Hematopoietic multipotent progenitor cell (in vitro differentiated cells): Measurements from ENCODE around the gene CMIP. TPM values are rescaled to one million over a fixed set of nuclear protein-coding genes. Genes with fewer than 3 reads are reported as not detected.
A peak's percentile ranks its signal among the peaks of the same experiment; 100 is the strongest.

Experiments
- DNase-seq, 3 donors: peaks; one replicate each; pipeline ENCODE4 v3.0.0-alpha.2; 2011 to 2015; ENCODE audit warnings: low read depth in 2 of 3, low spot score in 2 of 3
- total RNA-seq: library from RNA; depleted of rRNA; stranded (reverse); fragments of >200 nt; gene quantifications from one replicate; pipeline ENCODE4 v1.2.3, GENCODE V29; 2012

CMIP gene
- total RNA-seq, 1 donor: 45.2 TPM

DNA sequence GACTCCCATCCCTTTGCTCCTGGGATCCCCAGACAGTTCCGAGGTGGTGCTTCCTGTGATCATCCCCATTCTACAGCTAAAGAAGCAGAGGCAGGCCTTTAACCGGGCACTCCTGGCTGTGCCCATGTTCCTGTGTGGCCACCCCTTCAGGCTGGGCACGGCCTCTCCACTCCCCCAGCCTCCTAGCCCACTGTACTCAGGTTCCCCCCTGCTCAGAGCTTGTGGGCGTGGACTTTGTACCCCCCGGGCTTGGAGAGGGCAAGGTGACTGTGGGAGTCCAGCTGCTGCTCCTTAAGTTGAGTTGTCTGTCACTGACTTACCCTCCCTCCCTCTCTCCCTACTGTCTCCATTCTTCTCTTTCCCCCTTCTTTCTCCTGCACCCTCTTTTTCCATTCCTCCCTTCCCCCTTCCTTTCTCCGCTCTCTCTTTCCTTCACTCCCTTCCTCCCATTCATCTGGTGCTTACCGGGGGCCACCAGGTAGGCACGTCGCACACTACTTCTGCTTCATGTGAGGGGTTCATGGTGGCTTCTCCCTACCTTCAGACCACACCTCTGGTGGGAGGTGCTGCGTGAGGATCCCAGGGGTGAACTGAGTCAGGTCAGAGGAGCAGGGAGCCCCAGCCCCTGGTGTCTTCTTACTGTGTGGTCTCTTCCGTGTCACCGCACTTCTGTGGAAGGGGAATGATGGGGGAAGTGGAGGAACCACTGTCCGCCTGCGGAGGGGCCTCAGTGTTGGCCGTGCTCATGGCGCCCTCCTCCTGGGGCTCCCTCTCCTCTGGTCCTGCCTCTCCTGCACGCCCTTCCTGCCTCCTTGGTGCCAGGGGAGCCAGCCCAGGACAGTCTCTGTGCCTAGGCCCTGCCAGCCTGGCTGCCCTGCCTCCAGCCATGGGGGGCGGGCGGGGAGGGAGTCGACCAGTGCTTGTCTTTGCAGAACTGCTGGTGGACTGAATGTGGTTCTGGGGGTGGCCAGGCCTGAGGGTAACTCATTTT lies 29.7 kb downstream of the CMIP start:
- DNase-seq: no peak

- DNase-seq: no peak
Measured at GRCh38 chr16:81477697-81478693, 33.4 kb downstream of the CMIP start.

- peak in 2 of 3 donors; percentile 55 to 65 for DNase-seq
Measured at GRCh38 chr16:81478876-81479511, 34.4 kb downstream of the CMIP start.

GRCh38 chr16:81480606-81481206 lies 36.1 kb downstream of the CMIP start:
- no peak for DNase-seq

DNA sequence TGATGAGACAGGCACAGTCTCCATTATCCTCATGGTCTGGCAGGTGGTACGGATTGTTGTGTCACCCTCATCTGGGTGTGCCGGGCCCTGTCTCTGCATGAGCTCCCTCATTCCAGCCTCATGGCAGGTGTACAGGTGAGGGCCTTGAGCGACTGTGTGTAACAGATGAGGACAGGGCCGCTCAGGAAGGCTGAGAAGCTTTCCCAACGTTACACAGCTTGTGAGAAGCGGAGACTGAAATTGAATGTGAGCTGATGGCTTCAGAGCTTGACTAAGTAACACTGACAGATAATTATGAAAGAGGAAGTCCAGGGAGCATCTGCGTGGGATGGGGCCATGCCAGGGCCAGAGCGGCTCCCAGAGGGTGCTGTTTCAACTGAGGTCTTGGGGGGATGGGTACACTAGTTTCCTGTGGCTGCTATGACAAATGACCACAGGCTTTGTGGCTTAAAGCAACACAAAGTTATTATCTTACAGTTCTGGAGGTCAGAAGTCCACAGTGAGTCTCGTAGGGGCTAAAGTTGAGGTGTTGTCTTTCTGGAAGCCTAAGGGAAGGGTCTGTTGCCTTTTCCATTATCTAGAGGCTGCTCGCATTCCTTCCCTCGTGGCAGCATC lies 36.7 kb downstream of the CMIP start:
- DNase-seq: peak in 2 of 3 donors; percentile 69 to 72

DNA sequence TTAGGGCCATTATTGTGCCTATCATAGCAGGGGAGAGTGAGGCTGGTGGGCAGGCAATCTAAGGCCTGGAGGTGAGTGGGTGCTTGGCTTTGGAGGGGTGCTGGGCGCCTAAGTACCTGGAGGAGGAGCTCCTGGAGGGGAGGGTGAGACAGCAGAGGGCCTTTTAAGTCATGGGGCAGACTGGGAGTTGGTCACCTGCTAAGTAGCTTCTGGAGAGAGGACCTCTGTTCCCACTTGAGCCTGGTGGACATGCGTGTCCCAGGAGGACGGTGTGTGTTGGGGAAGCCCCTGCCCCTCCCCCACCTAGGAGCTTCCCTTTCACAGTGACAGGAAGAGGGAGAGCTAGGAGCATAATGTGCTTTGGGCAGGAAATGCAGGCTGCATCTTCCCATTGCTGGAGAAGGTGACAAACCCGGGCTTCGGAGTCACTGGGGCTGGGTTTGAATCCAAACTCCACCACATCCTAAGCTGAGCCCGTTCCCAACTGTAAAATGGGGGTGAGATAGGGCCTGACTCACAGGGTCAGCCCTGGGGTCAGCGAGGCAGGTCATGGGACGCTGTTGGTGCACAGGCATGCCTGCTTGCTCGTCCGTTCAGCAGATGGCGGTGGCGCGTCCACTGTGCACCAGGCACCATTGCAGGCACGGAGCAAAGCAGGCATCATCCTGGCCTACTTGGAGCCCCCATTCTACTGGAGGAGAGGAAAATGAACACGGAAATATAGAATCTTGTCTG lies 37.9 kb downstream of the CMIP start:
- no peak for DNase-seq

DNA sequence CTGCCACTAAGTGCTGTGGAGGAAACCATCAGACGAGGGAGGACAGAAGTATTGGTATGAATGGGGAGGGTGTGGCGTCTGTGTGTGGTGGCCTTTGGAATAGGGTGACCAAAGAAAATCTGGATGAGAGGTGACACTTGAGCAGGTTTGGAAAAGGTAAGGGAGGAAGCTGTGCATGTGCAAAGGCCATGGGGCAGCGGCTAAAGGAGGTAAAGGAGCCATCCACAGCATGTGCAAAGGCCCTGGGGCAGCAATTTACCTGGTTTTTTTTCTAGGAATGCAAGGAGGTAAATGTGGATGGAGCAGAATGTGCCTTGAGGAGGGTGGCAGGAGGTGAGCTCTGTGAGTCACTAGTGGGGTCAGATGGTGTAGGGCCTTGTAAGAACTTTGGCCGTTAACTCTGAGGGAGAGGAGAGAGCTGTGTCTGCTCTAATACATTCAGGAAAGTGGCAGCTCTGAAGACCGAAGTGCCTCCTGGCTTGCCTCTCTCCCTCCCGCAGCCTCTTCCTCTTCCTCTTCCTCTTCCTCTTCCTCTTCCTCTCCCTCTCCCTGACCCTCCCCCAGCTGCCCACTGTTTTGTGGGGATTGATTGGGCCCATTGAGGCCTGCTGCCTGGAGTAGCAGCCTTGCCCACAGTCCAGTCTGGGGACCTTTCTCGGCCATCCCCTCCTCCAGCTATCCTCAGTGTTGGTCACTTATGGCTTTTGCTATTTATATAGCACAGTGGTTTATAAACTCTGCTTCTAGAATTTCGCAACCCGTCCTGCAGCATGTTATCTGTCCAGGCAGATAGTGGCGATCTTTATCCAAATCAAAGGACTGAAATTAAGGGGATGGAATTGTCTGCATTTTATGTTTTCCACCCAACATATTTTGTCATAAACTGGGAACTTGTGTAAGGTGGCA lies 38.7 kb downstream of the CMIP start:
- no peak for DNase-seq

- DNase-seq: no peak
Measured at GRCh38 chr16:81483970-81484595, 39.5 kb downstream of the CMIP start.

DNA sequence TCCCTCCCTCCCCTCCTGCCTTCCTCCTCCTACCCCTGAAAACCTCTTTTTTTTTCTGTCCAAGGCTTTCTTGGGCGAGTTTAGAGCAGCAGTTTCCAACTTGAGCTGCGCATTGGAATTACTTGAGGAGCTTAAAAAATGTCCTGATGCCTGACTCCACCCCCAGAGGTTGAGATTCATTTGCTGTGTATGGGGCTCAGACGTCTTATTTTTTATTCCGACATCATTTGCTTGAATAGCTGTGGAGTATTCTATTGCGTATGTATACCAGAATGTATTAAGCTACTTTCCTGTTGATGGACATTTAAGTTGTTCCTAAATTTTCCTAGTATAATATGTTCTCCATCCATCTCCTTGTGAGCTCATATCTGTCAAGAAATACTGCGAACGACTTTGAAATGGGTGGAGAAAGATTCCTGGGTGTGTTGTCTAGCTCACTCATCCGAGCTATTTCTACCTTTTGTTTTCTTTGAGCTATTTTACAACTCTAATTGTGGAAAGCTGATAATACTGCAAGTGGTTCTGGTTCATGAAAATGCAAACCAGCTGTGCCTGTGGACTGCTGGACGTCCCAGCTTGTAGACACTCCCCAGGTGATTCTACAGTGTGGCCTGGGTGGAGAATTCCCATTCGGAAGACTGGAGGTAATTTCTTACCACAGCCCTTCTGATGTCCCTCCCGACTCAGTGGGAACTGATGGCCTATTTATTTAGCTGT lies 40.5 kb downstream of the CMIP start:
- DNase-seq: no peak

- DNase-seq: no peak
Measured at GRCh38 chr16:81485824-81486539, 41.4 kb downstream of the CMIP start.

- no peak for DNase-seq
Measured at GRCh38 chr16:81486540-81487061, 42.0 kb downstream of the CMIP start.

GRCh38 chr16:81487301-81487720 lies 42.7 kb downstream of the CMIP start:
- no peak for DNase-seq

- no peak for DNase-seq
Measured at GRCh38 chr16:81488687-81489411, 44.2 kb downstream of the CMIP start.

DNA sequence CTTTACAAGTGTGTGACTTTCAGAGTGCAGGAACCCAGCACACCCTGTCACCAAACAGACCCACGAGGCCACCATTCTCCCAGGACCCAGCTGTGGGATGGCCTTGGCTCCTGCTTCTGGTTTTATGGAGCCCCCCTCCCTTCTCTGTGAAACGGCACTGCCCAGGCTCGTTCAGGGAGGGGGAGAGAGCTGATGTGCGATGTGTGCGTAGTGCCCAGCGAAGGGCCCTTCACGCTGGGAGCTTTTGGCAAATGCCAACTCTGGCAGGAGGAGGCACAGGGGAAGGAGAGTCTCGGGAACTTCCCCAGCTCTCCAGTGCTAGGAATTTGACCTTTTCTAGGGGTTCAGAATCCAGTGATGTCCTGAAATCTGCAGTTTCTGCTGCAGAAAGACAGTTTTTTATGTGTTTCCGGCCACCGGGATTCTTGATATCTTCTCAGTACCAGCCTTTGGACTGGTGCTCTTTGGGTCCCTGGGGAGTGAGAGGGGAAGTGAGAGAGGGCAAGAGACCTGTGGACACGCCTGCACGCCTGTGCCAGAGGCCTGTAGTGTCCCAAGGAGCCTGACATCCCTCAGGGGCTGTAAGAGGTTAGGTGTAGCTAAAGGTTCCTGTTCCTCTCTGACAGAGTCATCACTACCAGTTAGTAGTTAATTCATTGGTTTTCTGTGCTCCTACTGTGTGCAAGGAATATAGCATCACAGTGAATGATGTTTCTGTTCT lies 45.1 kb downstream of the CMIP start:
- no peak for DNase-seq
